ENCODE data around the gene COLEC11.

COLEC11 gene

GRCh38 chr2:3675687-3676086 lies 80.8 kb downstream of the COLEC11 start:
- DNase-seq (ENCODE audit: low spot score), result no peak

GRCh38 chr2:3677436-3677835 lies 82.5 kb downstream of the COLEC11 start:
- no peak for DNase-seq (ENCODE audit: low spot score)

DNA sequence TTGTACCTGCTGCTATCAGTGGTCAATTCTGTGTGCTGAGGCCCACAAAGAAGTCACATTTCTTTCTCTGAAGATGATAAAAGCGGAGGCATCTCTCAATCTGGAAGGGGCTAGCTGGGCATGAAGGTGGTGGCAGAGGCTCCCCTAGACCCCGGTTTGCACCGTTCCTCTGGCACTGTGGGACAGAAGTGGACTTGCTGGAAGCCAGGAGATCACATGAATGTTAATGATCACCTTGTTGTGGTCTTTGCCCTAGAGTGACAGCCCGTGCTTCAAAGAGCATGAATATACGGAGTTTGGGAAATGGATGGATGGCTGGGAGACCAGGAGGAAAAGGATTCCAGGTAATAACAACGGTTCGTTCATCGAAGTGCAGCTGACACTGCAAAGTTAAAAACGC lies 83.3 kb downstream of the COLEC11 start:
- no peak for DNase-seq (ENCODE audit: low spot score)

DNA sequence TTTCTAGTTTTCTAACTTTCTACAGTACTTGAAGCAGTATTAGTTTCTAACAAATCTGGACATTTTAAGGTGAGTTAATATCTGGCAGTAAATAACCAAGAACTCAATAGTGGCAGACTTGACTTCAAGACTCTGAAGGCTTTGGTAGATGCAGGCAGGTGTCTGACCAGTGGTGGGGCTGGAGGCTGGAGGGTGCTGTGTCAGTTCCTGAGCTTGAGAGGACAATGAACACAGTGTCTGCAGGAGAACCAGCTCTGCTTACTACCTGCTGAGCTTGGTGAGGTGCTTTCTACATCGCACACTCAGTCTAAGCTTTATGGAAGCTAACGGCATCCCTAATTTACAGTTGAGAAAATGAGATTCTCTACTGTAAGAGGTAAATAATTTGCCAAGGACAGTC lies 84.3 kb downstream of the COLEC11 start:
- DNase-seq (ENCODE audit: low spot score), result no peak

- no peak for DNase-seq (ENCODE audit: low spot score)
These were observed 84.9 kb downstream of the COLEC11 start for GRCh38 chr2:3679616-3680393.

- no peak for DNase-seq (ENCODE audit: low spot score)
These were observed 85.8 kb downstream of the COLEC11 start for GRCh38 chr2:3680548-3681345.

DNA sequence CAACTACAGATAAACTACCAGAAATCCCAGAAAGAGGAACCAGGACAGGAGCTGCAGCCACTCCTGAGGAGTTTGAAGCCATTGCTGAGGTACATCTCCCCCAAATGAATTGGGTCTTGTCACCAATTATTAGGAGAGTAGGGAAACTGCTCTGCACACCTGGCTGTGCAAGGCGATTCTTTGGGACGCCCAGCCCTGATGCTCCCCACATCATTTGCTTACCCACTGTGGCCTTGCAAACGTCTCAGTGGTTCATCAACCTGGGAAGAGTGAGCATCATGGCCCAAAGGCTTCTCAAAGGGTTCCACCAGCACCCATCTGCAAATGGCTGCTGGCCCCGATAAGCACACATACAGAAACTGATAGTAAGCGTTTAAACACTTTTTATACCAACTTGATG lies 86.7 kb downstream of the COLEC11 start:
- no peak for DNase-seq (ENCODE audit: low spot score)

- no peak for DNase-seq (ENCODE audit: low spot score)
These were observed 87.9 kb downstream of the COLEC11 start for GRCh38 chr2:3682811-3683210.

DNA sequence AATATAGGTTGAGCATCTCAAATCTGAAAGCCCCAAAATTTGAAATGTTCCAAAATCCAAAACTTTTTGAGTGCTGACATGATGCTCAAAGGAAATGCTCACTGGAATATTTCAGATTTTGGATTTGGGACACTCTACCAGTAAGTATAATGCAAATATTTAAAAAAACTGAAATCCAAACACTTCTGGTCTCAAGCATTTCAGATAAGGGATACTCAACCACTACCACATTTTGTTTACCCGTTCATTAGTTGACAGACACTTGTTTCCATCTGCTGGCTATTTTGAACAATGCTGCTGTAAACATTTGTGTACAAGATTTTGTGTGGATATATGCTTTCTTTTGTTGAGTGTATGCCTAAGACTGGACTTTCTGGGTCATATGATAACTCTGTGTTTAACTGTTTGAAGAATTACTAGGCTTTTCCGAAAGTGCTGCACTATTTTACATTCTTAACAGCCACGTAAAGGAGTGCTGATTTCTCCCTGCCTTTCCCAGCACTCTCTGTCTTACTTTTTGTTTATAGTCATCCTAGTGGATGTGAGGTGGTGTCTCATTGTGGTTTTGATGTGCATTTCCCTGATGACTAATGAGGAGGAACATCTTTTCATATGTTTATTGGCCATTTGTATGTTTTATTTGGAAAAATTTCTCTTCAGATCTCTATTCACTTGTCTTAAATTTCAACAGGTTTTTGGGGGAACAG lies 89.0 kb downstream of the COLEC11 start:
- DNase-seq (ENCODE audit: low spot score), result no peak

DNA sequence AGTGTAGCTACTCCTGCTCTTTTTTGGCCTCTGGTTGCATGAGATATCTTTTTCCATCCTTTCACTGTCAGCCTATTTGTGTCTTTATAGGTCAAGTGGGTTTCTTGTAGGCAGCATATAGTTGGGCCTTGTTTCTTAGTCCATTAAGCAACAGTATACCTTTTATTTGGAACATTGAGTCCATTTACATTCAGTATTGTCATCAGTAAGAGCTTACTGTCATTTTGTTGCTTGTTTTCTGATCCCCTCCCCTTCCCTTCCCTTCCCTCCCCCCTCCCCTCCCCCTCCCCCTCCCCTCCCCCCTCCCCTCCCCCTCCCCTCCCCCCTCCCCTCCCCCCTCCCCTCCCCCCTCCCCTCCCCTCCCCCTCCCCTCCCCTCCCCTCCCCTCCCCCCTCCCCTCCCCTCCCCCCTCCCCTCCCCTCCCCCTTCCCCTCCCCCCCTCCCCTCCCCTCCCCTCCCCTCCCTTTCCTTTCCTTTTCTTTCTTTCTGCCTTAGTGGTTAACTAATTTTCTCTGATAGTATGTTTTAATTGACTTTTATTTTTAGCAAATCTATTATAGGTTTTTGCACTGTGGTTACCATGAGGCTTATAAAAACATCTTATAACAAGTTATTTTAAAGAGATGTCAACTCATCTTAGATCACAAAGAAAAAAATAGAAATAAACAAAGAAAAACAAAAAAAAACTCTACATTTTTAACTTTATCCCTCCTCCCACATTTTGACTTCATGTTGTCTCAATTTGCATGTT lies 95.3 kb downstream of the COLEC11 start:
- DNase-seq (ENCODE audit: low spot score), result no peak

GRCh38 chr2:3692375-3692774 lies 97.5 kb downstream of the COLEC11 start:
- peak; percentile 22 for DNase-seq (ENCODE audit: low spot score)
